Muscle layer of duodenum (tissue), 2 donors: ENCODE measurements around the gene TMEFF2.

Experiments
- H3K27ac ChIP-seq: one replicate; pipeline ENCODE4 v1.7.0; 2013; ENCODE audit warnings: mild to moderate bottlenecking, low read length
- H3K27me3 ChIP-seq: one replicate; pipeline ENCODE4 v1.7.0; 2013; ENCODE audit warnings: low read depth, mild to moderate bottlenecking, control low read depth, low read length
- H3K36me3 ChIP-seq, 2 donors: one replicate each; pipeline ENCODE4 v1.7.0; 2013; ENCODE audit warnings: low read length in 2 of 2, control low read depth in 1 of 2, mild to moderate bottlenecking in 1 of 2; ENCODE audit not compliant: insufficient read depth in 2 of 2, control insufficient read depth in 1 of 2
- H3K4me1 ChIP-seq, 2 donors: one replicate each; pipeline ENCODE4 v1.7.0; 2013; ENCODE audit warnings: low read length in 2 of 2, mild to moderate bottlenecking in 2 of 2, control low read depth in 1 of 2, moderate library complexity in 1 of 2; ENCODE audit not compliant: insufficient read depth in 2 of 2, control insufficient read depth in 1 of 2
- H3K4me3 ChIP-seq, 2 donors: one replicate each; pipeline ENCODE4 v1.7.0; 2013; ENCODE audit warnings: low read length in 2 of 2, low read depth in 1 of 2, mild to moderate bottlenecking in 1 of 2
- H3K9me3 ChIP-seq, 2 donors: one replicate each; pipeline ENCODE4 v1.7.0; 2013; ENCODE audit warnings: low read length in 2 of 2, control low read depth in 1 of 2, mild to moderate bottlenecking in 1 of 2; ENCODE audit not compliant: control insufficient read depth in 1 of 2
- donor health status: healthy.

TMEFF2 gene

GRCh38 chr2:192007581-192008228 lies 187.0 kb downstream of the TMEFF2 start:
- no peak overlapping the region for H3K27ac ChIP-seq

GRCh38 chr2:192005211-192005610 lies 189.5 kb downstream of the TMEFF2 start:
- Histone ChIP-seq H3K27ac (no peak overlapping the region), H3K36me3 (no peaks in the 10 kb centered on the region), H3K27me3 (no peaks in the 10 kb centered on the region), H3K4me1 (no peaks in the 10 kb centered on the region), H3K9me3 (no peaks in the 10 kb centered on the region), H3K4me3 (no peak overlapping the region)

More at GRCh38 chr2:192007581-192008228, 187.0 kb downstream of the TMEFF2 start:
- Histone ChIP-seq H3K4me1 (peaks cover 0 to 6% of the 10 kb centered on the region in 2 donors), H3K4me3 (no peak overlapping the region), H3K27me3 (no peaks in the 10 kb centered on the region), H3K9me3 (no peaks in the 10 kb centered on the region), H3K36me3 (no peaks in the 10 kb centered on the region)

GRCh38 chr2:192004188-192004963 lies 190.4 kb downstream of the TMEFF2 start:
- Histone ChIP-seq H3K36me3 (no peaks in the 10 kb centered on the region), H3K4me1 (no peaks in the 10 kb centered on the region)

DNA sequence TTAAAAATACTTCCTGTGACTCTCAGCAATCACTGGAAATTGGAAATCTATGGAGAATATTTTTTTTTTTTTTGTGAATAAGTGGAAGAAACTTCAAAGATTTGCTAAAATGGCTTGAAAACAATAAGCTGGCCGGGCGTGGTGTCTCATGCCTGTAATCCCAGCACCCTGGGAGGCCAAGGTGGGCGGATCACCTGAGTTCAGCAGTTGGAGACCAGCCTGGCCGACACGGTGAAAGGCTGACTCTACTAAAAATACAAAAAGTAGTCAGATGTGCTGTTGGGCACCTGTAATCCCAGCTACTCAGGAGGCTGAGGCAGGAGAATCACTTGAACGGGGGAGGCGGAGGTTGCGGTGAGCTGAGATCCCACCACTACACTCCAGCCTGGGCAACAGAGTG lies 192.3 kb downstream of the TMEFF2 start:
- Histone ChIP-seq H3K4me1 (no peaks in the 10 kb centered on the region), H3K27me3 (no peaks in the 10 kb centered on the region), H3K4me3 (no peak overlapping the region), H3K9me3 (no peaks in the 10 kb centered on the region), H3K36me3 (no peaks in the 10 kb centered on the region), H3K27ac (no peak overlapping the region)

More at GRCh38 chr2:192004188-192004963, 190.4 kb downstream of the TMEFF2 start:
- Histone ChIP-seq H3K27me3 (no peaks in the 10 kb centered on the region), H3K27ac (no peak overlapping the region), H3K9me3 (no peaks in the 10 kb centered on the region), H3K4me3 (no peak overlapping the region)

DNA sequence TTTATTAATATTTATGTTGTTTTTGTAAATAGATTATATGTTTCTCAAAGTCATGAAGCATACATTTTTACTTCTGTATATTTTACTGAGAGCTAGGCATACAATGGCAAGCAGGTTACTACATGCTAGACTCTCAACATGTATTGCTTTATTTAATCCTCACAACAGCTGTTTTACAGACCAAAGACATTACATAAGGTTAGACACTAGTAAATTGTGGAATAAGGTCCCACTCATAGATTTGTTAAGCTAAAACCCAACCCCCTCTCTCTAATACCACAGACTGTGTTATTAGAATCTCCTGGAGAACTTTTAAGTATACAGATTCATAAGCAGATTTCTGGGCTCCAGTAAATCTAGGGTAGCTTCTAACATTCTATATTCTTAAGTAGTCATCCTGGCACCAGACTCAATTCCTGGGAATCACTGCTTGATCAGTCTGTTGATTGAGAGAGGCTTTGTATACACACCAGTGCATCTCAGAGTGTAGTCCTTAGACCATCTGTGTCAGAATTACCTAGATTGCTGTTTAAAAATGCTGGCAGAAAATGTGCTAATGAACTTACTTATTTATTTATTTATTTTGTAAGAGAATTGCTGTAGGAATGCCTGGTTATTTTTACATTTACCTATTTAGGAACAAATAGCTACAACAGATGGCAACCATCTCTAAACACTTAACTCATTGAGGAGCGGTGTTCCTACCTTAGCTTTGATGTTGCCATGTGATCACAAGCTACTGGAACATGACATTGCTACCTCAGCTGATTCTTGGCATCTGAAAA lies 194.3 kb downstream of the TMEFF2 start:
- H3K27me3 ChIP-seq = no peaks in the 10 kb centered on the region
- no peaks in the 10 kb centered on the region for H3K9me3 ChIP-seq

DNA sequence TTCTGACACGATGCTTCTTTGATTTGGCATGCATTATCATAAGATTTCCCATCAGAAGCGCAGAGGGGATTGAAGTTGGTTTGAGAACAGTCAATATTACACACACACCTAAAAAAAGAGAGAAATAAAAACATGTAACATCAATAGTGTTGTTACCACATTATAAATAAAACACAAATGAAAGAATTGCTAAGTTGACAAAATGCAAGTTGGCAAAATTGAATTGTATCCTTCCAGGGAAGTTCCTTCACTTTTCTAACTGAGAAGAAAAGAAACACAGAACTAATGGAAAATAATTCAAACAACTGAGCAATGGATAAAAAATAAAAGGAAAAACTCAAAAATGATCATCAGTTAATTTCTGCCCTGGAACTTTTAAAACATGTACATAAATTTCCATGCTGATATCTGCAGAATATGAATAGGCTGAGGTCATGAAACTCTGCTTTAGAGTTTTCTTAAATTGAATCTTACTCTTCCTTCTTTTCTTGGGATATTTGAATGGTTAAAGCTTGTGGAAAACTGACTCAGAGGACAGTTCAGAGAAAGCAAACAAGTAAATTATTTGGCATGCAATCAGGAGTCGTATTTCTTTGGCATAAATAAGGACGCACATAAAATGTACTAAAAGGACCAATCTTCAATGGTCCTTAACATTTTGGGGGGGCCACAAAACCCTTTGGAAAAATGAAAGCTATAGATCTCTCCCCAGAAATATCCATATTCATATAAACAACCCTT lies 195.5 kb downstream of the TMEFF2 start:
- Histone ChIP-seq H3K9me3 (no peaks in the 10 kb centered on the region), H3K27me3 (no peaks in the 10 kb centered on the region), H3K4me3 (no peak overlapping the region), H3K36me3 (no peaks in the 10 kb centered on the region), H3K4me1 (no peaks in the 10 kb centered on the region), H3K27ac (no peak overlapping the region)

More for the DNA sequence above, 194.3 kb downstream of the TMEFF2 start:
- H3K4me1 ChIP-seq = no peaks in the 10 kb centered on the region
- H3K36me3 ChIP-seq = no peaks in the 10 kb centered on the region
- no peak overlapping the region for H3K4me3 ChIP-seq
- H3K27ac ChIP-seq = no peak overlapping the region

GRCh38 chr2:191995285-191995684 lies 199.4 kb downstream of the TMEFF2 start:
- H3K27ac ChIP-seq = no peak overlapping the region

GRCh38 chr2:191994749-191995148 lies 200.0 kb downstream of the TMEFF2 start:
- Histone ChIP-seq H3K27ac (no peak overlapping the region), H3K27me3 (no peaks in the 10 kb centered on the region), H3K4me3 (no peak overlapping the region), H3K9me3 (no peaks in the 10 kb centered on the region), H3K36me3 (no peaks in the 10 kb centered on the region), H3K4me1 (no peaks in the 10 kb centered on the region)

More at GRCh38 chr2:191995285-191995684, 199.4 kb downstream of the TMEFF2 start:
- H3K36me3 ChIP-seq = no peaks in the 10 kb centered on the region
- no peak overlapping the region for H3K4me3 ChIP-seq
- no peaks in the 10 kb centered on the region for H3K4me1 ChIP-seq
- H3K9me3 ChIP-seq = no peaks in the 10 kb centered on the region
- no peaks in the 10 kb centered on the region for H3K27me3 ChIP-seq

GRCh38 chr2:191991442-191991841 lies 203.3 kb downstream of the TMEFF2 start:
- H3K27ac ChIP-seq = no peak overlapping the region
- H3K4me1 ChIP-seq = no peaks in the 10 kb centered on the region
- no peaks in the 10 kb centered on the region for H3K9me3 ChIP-seq
- H3K36me3 ChIP-seq = no peaks in the 10 kb centered on the region
- H3K27me3 ChIP-seq = no peaks in the 10 kb centered on the region
- no peak overlapping the region for H3K4me3 ChIP-seq

DNA sequence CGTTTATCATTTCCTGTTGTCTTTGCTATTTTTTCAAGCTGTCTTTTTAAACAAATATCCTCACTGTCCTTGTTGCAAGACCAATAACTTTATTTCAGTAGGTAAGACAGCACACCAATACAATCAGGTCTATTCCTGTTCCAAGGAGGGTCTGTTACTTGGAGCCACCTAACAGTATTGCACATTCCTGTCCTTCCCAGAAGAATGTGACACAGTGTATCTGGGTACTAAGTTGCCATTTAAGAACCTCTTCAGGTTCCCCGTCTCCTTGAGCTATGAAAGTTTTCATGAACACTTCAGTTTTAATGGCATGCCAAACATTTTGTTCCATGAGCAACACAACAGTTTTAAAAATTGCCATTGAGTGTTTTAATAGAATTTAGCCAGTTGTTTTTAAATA lies 209.0 kb downstream of the TMEFF2 start:
- Histone ChIP-seq H3K4me1 (no peaks in the 10 kb centered on the region), H3K9me3 (no peaks in the 10 kb centered on the region), H3K27ac (no peak overlapping the region), H3K36me3 (no peaks in the 10 kb centered on the region), H3K27me3 (no peaks in the 10 kb centered on the region), H3K4me3 (no peak overlapping the region)

DNA sequence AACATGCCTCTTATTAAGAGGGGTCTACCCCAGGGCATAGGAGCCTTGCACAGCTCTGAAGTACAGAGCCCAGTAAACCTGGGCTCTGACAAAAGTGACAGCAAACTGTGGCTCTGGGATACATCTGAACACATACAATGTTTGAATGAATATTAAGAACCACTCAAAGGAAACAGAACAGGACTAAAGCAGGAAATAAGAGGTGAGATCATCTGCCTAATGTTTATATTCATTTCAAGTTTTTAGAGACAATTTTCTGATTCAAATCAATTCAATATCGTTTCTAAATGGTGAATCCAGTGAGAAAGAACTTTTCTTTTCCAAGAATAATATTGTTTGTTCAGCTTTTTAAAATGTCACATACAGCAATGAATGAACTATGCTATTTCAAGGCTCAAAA lies 211.1 kb downstream of the TMEFF2 start:
- H3K27me3 ChIP-seq = no peaks in the 10 kb centered on the region
- H3K36me3 ChIP-seq = no peaks in the 10 kb centered on the region
- H3K27ac ChIP-seq = no peak overlapping the region
- H3K9me3 ChIP-seq = no peaks in the 10 kb centered on the region
- H3K4me3 ChIP-seq = no peak overlapping the region
- no peaks in the 10 kb centered on the region for H3K4me1 ChIP-seq
